Stimulated activated CD4-positive, alpha-beta T cell treated with anti-CD3 and anti-CD28 coated beads, Interleukin-4, amount 100 ng/mL, for 4 hours (primary cell): ENCODE data around the gene TUBA1A.
"Not testable (repeated sequence)": the region's sequence is repeated elsewhere in the genome, so short reads cannot be mapped to it uniquely, and the experiment has no call there.

ENCODE experiments used
- DNase-seq, 2 experiments: peaks; one replicate each; pipeline ENCODE4 v3.0.0-alpha.2; 2020

The TUBA1A gene

DNA sequence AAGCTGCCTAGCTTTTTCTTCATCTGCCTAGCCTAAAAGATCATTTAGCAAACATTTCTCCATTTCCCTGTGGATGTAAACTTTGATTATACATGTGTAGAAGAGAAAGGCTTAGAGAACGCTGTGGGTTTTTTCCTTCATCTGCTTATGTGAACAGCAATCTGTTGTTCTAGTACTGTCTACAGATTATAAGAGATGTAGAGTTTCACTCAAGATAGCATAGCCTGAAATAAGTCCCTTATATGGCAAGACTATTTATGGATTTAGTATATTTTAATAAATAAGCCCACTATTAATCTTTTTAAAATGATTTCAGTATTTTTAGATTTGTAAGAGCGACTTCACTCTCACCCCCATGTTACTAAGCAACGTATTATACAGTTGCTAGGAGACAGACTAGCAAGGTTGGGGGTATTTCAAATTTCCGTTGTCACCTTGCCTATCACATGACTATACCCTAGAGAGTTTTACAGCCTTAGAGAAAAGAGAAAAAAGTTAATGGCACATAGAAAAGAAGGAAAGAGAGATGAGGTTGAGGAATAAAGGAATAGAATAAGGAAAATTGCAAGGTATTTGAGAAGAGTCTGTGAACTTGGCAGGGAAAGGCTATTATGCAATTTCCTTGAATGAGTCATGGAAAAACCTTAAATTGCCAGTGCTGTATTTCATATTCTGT lies 12.2 kb upstream of the TUBA1A start:
- no peak for DNase-seq

DNA sequence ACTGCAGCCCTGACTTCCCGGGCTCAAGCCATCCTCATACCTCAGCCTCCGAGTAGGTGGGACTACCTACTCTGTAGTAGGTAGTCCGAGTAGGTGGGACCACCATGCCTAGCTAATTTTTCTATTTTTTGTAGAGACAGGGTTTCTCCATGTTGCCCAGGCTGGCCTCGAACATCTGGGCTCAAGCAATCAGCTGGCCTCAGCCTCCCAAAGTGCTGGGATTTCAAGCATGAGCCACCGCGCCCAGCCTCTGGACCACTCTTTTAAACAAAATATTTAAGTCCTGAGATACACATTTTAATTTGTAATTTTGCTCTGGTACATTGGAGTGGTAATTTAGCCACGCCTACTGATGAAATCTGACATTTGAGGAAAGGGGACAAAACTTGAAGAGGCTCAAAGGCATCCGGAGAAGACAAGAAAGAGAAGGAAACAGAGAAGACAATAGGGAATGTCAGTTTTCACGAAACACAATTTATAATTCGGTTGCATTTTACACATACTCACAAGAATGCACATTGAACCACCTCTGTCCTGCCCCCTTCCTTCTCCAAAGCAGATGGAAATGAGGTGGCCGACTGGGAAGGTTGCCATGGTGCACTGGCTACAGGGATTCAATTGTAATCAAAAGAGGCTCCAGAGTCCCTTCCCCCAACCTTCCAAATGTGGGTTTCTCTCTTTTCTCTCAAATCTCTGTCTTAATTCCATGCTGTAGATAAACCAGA lies 9.7 kb upstream of the TUBA1A start:
- no peak for DNase-seq

DNA sequence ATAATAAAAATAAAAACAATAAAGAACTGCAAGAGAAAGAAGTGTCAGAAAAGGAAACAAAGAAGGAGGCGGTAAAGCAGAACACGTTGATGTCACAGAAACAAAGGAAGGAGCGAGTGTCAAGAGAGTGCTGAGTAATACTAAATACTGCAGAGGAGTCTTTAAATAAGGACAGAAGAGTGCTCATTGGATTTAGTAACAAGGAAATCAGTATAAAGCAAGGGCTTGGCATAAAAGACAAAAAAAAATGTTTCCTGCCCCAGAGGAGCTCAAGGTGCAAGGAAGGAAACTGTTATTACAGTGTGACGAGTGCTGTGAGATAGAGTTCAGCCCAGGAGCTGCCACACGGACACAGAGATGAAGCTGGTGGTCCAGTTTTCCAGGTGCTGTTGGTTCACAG lies 8.4 kb upstream of the TUBA1A start:
- DNase-seq, result no peak

DNA sequence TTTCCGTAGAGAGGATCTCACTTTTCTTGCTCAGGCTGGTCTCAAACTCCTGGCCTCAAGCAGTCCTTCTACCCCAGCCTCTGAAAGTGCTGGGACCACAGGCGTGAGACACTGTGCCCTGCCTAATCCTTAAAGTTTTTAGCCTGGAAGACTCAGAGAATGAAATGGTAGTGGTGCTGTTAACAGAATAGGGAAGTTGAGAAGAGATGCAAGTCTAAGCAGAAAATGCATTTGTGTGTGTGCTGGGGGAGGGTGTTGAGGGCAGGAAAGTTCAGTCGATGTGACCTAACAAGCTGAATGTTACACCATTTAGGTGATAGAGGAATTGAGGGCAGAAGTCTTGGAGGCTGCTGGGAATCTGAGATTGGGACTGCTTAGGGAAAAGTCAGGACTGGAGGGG lies 6.9 kb upstream of the TUBA1A start:
- DNase-seq, result no peak

DNA sequence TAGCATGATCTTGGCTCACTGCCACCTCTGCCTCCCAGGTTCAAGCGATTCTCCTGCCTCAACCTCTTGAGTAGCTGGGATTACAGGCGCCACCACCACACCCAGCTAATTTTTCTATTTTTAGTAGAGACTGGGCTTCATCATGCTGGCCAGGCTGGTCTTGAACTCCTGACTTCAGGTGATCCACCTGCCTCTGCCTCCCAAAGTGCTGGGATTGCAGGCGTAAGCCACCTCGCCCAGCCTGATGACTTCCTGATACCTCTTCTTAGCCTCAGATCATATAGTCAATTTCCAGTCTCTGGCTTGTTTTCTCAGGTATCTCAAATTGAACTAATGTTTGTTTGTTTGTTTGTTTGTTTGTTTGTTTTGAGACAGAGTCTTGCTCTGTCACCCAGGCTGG lies 4.9 kb upstream of the TUBA1A start:
- DNase-seq, result not testable (repeated sequence)

DNA sequence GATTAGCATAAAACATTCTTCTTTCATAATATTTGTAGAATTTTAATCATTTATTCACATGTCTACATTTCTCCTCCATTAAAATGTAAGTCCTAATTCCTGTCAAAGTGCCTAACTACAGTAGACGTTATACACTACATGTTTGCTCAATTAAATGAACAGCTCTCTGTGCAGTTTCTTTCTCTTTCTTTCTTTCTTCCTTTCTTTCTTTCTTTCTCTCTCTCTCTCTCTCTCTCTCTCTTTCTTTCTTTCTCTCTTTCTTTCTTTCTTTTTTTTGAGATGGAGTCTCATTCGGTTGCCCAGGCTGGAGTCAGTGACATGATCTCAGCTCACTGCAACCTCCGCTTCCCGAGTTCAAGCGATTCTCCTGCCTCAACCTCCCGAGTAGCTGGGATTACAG lies 2.6 kb upstream of the TUBA1A start:
- DNase-seq, result not testable (repeated sequence)

DNA sequence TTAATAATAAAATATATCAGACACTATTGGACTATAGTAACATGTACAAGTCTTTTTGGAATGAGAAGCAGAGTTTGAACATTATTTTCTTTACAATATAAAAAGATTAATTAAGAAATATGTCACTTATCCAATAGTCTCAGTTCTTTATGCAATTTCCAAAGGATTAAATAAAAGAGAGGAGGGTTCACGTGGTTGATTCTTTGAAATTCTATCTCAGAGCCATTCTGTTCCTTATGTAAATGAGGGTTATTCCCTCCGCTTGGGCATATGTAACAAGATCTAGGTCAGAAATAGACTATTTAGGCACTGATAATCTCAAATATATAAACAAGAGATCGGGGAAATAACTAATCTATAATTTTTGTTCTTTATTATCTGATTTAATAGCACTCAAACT lies 2.1 kb upstream of the TUBA1A start:
- DNase-seq, result no peak

DNA sequence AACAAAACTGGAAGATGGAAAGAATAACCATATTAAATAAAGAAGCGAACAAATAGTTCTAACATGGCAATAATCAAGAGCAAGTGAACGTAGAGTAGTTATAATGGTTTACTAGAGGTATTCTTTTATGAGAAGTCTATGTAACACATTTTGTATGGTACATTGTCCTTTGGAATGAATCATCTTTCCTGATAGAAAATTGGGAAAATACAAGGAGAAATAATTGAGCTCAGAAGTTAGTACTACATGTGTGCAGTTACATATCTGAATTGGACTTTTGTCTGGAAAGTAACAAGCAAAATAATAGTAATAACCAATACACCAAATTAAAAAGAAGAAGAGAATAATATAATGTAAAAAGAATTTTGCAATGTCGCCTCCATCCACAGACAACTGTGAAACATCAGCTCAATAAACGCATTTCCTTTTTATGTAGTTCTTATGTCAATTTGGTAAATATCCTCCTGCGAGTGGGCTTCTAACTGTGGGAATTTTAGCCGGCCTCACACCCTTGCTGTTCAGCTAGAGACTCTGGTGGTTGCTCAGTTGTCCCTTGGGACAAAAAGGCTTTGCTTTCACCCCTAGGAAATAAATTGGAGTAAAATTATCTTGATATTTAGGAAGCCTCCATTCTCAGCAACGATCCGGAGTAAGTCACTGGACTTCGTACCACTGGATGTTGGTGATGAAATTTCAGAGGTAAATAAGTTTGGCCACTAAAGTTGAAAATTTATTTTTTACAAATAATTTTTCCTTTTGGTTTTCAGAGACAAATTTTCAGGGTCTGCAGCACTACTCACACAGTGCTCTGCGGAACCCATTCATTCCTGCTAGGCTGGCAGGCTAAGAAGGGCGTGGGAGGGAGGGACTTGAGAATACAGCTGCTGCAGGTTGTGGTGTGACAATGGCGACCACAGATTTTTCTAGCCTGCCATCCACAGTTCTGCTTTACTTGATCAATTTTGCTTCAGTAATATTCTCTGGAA lies 1.1 kb upstream of the TUBA1A start:
- no peak for DNase-seq

DNA sequence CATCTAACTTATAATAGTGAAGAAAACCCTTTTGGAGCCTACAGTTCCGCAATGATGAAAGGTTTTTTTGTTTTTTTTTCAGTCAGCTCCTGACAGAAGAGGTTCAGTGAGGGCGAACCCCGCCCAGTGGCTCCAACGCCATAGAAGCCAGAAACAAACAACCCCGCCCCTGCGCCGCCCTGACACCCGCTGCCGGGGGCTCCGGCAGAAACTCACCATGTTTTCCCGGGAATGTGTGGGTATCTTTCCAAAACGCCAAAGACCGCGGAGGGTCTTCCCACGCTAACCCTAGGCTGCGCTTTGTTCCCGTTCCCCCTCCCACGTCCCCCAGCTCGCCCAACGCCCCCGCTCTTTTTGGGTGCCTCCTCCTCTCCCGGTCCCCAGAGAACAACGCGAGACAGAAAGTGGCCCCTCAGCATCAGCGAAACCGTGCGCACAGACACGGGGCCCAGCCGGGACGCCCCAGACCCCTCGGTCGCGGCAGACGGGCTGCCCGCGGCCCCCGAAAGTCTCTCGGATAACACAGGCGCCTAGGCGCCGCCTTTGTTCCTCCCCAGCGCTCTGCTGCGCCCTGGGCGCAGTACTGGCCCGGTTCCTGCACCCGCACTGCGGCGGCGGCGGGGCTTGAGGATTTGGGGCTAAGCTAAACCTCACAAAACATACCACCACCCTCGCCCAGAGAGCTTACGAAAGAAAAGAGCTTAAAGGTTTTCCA lies 522 bp downstream of the TUBA1A start:
- peak; percentile 60 to 66 for DNase-seq

DNA sequence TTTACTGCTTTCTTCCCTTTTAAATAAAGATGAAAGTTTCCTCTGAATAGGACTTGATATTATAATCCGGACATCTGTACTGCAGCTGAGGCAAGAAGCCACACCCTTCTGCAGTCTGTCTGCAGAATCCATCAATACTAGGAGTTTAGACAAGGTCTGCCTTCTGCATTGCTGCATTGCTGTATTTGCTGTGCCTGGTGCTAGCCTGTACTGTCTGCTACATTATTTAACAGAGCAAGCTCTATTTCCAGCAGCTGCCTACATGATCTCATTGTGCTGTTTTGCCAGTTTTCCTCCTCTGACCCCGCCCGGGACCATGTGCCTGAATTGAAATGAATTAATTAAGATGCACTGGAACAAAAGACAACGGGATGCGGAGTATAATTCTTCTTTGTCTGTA lies 1.7 kb downstream of the TUBA1A start:
- DNase-seq, result no peak

DNA sequence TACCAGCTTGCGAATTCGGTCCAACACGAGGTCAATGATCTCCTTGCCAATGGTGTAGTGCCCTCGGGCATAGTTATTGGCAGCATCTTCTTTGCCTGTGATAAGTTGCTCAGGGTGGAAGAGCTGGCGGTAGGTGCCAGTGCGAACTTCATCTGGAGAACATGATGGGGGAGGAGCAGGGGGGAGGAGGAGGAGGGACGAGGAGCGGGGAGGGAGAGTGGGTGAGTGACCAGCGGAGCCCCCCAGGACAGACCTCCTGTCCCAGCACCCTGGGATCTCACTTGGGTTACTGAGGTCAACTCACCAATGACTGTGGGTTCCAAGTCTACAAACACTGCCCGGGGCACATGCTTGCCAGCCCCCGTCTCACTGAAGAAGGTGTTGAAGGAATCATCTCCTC lies 2.6 kb downstream of the TUBA1A start:
- DNase-seq, result not testable (repeated sequence)

DNA sequence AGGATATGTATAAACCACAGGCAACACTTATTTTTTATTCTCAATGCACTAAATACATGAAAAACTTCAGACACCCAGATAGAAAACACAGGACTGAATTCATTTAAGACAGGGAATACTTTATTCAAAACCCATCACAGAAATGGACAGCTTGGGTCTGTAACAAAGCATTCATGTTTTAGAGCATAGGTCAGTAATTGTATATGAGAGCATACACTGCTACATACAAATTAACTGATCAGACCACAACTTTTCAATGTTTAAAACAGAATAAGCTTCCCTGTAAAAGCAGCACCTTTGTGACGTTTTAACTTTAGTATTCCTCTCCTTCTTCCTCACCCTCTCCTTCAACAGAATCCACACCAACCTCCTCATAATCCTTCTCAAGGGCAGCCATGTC lies 4.2 kb downstream of the TUBA1A start:
- DNase-seq, result not testable (repeated sequence)

DNA sequence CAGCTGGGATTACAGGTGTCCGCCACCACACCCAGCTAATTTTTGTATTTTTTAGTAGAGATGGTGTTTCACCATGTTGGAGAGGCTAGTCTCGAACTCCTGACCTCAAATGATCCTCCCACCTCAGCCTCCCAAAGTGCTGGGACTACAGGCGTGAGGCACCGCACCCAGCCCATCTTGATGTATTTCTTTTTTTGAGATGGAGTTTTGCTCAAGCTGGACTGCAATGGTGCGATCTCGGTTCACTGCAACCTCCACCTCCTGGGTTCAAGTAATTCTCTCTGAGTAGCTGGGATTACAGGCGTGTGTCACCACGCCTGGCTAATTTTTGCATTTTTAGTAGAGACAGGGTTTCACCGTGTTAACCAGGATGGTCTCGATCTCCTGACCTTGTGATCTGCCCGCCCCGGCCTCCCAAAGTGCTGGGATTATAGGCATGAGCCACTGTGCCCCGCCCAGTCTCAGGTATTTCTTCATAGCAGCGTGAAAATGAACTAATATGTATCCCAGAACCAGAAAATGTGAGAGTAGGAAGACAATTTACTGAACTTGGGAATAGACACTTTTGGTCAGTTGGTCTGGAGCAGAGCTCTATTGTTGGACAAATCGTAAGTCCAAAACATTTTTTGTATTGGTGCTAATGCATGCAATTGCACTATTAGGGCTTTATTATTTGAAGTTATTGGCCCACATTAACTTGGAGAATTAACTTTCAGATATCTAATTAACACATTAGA lies 5.5 kb downstream of the TUBA1A start:
- DNase-seq, result not testable (repeated sequence)

DNA sequence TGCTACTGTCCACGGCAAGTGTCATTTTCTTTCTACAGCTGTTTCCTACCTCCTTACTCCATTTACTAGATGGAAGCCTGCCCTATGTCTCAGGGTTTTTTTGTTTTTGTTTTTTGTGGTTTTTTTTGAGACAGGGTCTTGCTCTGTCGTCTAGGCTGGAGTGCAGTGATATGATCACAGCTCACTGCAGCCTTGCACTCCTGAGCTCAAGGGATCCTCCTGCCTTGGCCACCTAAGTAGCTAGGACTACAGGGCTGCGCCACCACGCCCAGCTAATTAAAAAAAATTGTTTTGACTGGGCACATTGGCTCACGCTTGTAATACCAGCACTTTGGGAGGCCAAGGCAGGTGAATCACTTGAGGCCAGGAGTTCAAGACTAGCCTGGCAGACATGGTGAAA lies 14.7 kb downstream of the TUBA1A start:
- DNase-seq, result no peak

DNA sequence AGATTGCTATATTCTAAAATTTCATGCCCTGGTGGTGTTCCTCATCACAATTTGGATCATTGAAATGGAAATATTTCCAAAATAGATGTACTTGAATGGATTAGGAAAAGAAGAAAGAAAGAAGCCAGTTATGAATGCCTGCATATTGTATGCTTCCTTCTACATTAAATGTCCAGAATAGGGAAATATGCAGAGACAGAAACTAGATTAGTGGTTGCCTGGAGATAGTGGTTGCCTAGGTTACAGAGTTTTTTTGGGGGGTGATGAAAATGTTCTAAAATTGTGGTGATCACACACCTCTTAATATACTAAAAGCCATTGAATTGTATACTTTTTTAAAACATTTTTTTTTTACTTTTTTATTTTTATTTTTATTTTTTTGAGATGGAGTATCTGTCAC lies 18.0 kb downstream of the TUBA1A start:
- no peak for DNase-seq

DNA sequence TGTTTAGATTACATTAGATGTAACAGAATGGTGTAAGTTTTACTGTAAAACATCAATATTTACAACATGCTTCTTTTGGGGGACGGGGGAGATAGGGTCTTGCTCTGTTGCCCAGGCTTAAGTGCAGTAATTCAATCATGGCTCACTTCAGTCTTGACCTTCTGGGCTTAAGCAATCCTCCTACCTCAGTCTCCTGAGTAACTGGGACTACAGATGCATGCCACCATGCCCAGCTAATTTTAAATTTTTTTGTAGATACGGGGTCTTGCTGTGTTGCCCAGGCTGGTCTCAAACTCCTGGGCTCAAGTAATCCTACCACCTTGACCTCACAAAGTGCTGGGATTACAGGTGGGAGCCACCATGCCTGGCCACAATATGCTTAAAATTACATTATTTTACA lies 23.8 kb downstream of the TUBA1A start:
- DNase-seq, result no peak

DNA sequence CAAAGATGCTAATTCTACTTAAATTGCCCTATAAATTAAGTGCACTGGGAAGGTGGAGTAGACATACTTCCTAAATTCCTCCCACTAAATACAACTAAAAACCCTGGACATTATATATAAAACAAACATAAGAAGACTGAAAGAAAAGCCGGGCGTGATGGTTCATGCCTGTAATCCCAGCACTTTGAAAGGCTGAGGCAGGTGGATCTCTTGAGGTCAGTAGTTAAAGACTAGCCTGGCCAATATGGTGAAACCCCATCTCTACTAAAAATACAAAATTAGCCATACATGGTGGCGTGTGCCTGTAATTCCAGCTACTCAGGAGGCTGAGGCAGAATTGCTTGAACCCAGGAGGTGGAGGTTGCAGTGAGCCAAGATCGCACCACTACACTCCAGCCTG lies 27.0 kb downstream of the TUBA1A start:
- not testable (repeated sequence) for DNase-seq

DNA sequence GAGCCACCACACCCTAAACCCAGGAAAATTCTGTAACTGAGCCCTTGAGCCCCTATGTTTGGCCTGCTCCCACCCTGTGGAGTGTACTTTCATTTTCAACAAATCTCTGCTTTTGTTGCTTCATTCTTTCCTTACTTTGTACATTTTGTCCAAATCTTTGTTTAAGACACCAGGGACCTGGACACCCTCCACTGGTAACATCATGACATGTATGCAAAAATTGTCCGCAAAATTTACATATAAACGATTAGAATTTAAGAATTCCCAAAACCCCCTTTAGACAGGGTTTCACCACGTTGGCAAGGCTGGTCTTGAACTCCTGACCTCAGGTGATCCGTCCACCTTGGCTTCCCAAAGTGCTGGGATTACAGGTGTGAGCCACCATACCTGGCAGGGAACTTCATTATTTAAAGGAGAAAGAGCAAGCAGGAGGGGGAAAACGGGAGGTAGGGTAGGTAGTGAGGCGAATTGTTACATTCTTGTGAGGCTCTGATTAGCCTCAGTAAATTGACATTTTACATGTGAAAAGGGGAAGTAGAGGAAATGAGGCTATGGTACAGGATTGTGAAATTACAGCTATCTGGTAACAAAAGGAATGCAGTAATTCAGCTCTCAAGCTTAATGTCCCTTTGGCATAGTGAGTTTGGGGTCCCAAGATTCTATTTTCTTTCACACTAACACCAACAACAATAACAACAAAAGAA lies 27.6 kb downstream of the TUBA1A start:
- no peak for DNase-seq

DNA sequence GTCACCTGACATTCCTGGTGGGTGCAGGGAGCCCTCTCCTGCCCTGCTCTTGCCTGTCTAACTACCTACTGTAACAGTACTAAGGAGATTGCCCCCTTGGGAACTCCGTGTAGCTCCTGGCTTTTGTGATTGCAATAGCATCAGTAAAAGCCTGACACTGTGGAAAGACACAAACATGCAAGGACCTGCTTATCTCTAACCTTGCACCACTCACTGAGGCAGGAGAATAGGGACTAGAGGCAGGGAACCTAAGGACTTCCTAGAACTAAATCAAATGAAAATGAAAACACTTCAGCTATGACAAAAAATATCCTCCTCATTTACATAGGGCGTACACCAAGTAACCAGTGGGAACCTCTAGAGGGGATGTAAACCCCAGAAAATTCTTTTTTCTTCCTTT lies 28.5 kb downstream of the TUBA1A start:
- no peak for DNase-seq

DNA sequence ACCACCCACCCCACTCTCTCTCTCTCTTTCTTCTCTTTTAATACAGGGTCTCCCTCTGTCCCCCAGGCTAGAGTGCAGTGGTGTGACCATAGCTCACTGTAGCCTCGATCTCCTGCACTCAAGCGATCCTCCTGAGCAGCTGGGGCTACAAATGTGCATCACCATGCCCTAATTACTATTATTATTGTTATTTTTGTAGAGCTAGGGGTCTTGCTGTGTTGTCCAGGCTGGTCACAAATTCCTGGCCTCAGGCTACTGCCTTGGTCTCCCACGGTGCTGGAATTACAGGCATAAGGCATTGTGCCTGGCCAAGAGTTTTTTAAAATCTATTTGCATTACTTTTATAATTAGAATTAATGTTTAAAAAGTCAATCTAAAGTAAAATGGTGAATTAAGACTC lies 34.7 kb downstream of the TUBA1A start:
- no peak for DNase-seq

DNA sequence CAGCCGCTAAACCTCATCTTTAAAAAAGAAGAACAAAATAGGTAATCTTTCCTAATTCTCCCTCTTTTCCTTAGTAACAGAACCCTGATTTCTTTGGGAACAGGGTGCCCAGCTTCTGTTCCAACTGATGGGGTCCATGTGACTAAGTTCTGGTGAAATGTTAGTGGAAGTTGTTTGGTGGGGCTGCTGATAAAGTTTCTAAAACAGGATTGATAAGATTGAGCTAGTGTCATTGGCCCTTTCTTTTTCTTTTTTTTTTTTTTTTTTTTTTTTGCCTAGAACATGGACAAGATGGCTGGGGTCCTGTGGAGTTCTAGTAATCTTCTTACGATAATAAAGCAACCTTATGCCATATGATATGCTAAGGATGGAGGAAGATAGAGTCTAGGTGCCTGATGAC lies 41.5 kb downstream of the TUBA1A start:
- DNase-seq, result no peak

DNA sequence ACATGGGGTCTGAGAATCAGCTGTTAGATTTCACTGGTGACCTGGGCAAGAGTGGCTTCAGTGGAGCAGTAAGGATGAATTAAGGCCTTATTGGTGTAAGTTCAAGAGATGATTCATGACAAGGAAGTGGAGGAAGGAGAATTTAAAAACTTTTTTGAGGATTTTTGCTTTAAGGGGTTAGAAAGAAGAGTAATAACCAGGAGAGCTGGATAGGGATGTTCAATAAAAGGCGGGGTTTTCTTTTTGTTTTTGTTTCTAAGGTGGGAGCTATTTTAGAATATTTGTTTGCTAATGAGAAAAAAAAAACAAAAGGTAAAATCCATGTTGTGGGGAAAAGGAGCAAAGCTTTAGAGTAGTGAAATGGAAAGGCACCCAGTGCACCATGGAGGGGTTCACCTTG lies 42.5 kb downstream of the TUBA1A start:
- no peak for DNase-seq
